WERI-Rb-1 (cell line): ENCODE data around the gene HMG20A.
A peak's percentile ranks its signal among the peaks of the same experiment; 100 is the strongest.

Experiments
- DNase-seq: peaks from one replicate; pipeline ENCODE4 v3.0.0-alpha.2; 2020
- H3K27ac ChIP-seq: fragments of 250-450 bp; sonication (Bioruptor Pico); 2 replicates; pipeline ENCODE4 v1.5.1; 2020; ENCODE audit warnings: mild to moderate bottlenecking, moderate library complexity
- H3K27me3 ChIP-seq: fragments of 250-450 bp; sonication (Bioruptor Pico); 2 replicates; pipeline ENCODE4 v1.5.1; 2021; ENCODE audit warnings: mild to moderate bottlenecking, low read depth, moderate library complexity; ENCODE audit not compliant: insufficient read depth, severe bottlenecking
- H3K36me3 ChIP-seq: fragments of 250-450 bp; sonication (Bioruptor Pico); 2 replicates; pipeline ENCODE4 v1.5.1; 2020; ENCODE audit warnings: mild to moderate bottlenecking, moderate library complexity
- H3K4me3 ChIP-seq: 2 replicates; pipeline ENCODE4 v1.5.1; 2011; ENCODE audit warnings: low read depth, mild to moderate bottlenecking, control low read depth, low read length
- H3K9me3 ChIP-seq: fragments of 250-450 bp; sonication (Bioruptor Pico); 2 replicates; pipeline ENCODE4 v1.5.1; 2021; ENCODE audit warnings: mild to moderate bottlenecking, moderate library complexity; ENCODE audit not compliant: severe bottlenecking
- CTCF ChIP-seq: IDR thresholded peaks from 2 replicates; pipeline ENCODE4 v1.5.1; 2011; ENCODE audit warnings: low read depth, mild to moderate bottlenecking, control low read depth, inconsistent platforms, low read length

HMG20A gene

GRCh38 chr15:77528290-77528967, 107.7 kb downstream of the HMG20A start:
- Histone ChIP-seq H3K9me3 (no peaks in the 10 kb centered on the region), H3K27me3 (peaks cover 21% of the 10 kb centered on the region), H3K4me3 (no peak overlapping the region), H3K27ac (peak overlapping the region; percentile 39), H3K36me3 (no peaks in the 10 kb centered on the region)
- no peak for TF ChIP-seq CTCF
- DNase-seq, result peak; percentile 41

DNA sequence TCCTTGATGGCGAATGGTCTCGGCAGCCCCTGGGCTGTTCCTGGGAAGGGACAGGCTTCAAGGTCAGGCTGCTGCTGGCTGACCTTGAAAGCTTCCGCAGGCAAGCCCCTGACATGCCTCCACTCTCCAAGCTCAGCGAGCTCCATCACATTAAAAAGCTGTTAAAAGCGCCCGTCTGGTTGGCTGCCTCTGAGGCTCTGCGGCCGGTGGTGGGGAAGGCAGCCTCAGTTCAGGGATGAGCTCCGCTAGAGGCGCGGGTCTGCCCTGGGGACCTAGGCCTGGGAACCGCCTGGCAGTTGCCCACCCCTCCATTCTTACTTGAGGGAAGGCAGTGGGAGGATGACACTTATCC, 108.3 kb downstream of the HMG20A start:
- peaks cover 20% of the 10 kb centered on the region for H3K27me3 ChIP-seq
- H3K27ac ChIP-seq, result peak overlapping the region; percentile 39; the same call in 1 of the 2 replicates

GRCh38 chr15:77529394-77530159, 108.9 kb downstream of the HMG20A start:
- no peak for DNase-seq
- Histone ChIP-seq H3K27ac (peak overlapping the region; percentile 39; the same call in 1 of the 2 replicates), H3K27me3 (peaks cover 13% of the 10 kb centered on the region), H3K36me3 (no peaks in the 10 kb centered on the region), H3K4me3 (no peak overlapping the region), H3K9me3 (no peaks in the 10 kb centered on the region)
- no peak for TF ChIP-seq CTCF

More for the DNA sequence above, 108.3 kb downstream of the HMG20A start:
- no peak for TF ChIP-seq CTCF
- peak; percentile 31 for DNase-seq
- H3K36me3 ChIP-seq, result no peaks in the 10 kb centered on the region
- no peaks in the 10 kb centered on the region for H3K9me3 ChIP-seq
- no peak overlapping the region for H3K4me3 ChIP-seq

DNA sequence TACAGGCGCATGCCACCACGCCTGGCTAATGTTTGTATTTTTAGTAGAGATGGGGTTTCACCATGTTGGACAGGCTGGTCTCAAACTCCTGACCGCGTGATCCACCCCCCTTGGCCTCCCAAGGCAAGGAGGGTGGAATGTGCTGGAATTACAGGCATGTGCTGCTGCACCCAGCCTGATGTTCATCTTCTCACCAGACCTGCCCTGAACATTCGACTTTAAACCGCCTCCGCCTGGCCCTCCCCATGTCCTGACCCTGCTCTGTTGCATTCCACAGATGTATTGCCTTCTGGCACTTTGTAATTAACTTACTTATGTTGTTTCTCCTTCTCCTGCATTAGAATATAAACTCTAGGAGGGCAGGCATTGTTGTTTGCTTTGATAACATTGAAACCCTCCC, 109.9 kb downstream of the HMG20A start:
- DNase-seq, result no peak
- no peak for TF ChIP-seq CTCF
- no peak overlapping the region for H3K4me3 ChIP-seq
- H3K9me3 ChIP-seq, result no peaks in the 10 kb centered on the region
- peaks cover 8% of the 10 kb centered on the region for H3K27me3 ChIP-seq
- no peak overlapping the region for H3K27ac ChIP-seq
- H3K36me3 ChIP-seq, result no peaks in the 10 kb centered on the region

DNA sequence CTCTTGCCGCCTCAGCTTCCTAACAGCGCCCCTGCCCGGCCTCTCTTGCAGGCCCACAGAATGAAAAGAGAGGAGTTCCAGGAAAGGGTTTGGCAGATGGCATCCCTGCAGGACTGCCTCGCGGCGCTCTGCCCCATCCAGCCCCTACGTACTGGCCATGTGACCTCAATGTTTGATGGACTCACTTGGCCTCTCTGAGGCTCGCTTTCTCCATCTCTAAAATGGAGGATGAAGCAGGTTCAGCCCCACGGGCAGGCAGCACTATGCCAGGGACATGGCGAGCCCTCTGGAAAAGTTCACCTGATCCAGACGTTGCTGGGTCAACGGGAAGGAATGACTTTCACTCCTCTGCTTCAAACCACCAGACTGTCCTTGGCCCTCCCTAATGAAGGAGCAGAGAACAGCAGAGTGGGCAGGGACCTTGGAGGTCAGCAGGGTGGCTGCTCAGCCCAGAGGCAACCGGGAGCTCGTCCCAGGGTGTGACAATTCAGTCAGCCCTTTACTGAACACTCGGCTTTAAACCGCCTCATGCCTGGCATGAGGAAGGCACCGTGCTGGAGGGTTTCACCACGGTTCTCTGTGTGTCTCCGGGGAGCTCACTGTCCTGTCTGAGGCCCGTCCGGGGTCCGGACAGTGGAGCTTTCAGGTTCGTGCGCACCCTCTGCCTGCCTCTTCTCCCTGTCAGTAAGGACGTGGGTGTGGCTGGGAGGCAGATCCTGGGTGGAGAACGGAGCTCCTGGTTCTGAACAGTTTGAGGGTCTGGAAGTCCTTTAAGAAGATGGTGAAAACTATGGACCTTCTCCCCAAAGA, 110.7 kb downstream of the HMG20A start:
- no peak for DNase-seq
- TF ChIP-seq CTCF, result no peak
- Histone ChIP-seq H3K4me3 (no peak overlapping the region), H3K9me3 (no peaks in the 10 kb centered on the region), H3K27ac (no peak overlapping the region), H3K36me3 (no peaks in the 10 kb centered on the region), H3K27me3 (peaks cover 7% of the 10 kb centered on the region)
